ENCODE results near the gene CHI3L1.

CHI3L1 gene

GRCh38 chr1:203153989-203154821 lies 32.3 kb downstream of the CHI3L1 start:
- Histone ChIP-seq H3K4me3 (replicated peaks; ENCODE audit: low read depth, low read length) (no peak overlapping the region), H3K36me3 (ENCODE audit: control insufficient read depth, insufficient read depth, low read length) (no peaks in the 10 kb centered on the region), H3K27me3 (replicated peaks; ENCODE audit: control insufficient read depth, insufficient read depth, low read length) (no peaks in the 10 kb centered on the region)
- no peak for DNase-seq (ENCODE audit: extremely low read depth, insufficient read length)
- no peak for TF ChIP-seq CTCF (IDR thresholded peaks at IDR 0.05; ENCODE audit: insufficient read depth, low read length, poor library complexity, severe bottlenecking)

GRCh38 chr1:203153051-203153988 lies 33.2 kb downstream of the CHI3L1 start:
- no peak for TF ChIP-seq CTCF (IDR thresholded peaks at IDR 0.05; ENCODE audit: insufficient read depth, low read length, poor library complexity, severe bottlenecking)
- H3K36me3 ChIP-seq (ENCODE audit: control insufficient read depth, insufficient read depth, low read length): no peaks in the 10 kb centered on the region
- no peak overlapping the region for H3K4me3 ChIP-seq (replicated peaks; ENCODE audit: low read depth, low read length)
- DNase-seq (ENCODE audit: extremely low read depth, insufficient read length): no peak
- H3K27me3 ChIP-seq (replicated peaks; ENCODE audit: control insufficient read depth, insufficient read depth, low read length): no peaks in the 10 kb centered on the region; the same call in 1 of the 2 replicates

GRCh38 chr1:203152158-203153034 lies 34.1 kb downstream of the CHI3L1 start:
- H3K27me3 ChIP-seq (replicated peaks; ENCODE audit: control insufficient read depth, insufficient read depth, low read length): no peaks in the 10 kb centered on the region; the same call in 1 of the 2 replicates
- TF ChIP-seq CTCF (IDR thresholded peaks at IDR 0.05; ENCODE audit: insufficient read depth, low read length, poor library complexity, severe bottlenecking): no peak
- no peaks in the 10 kb centered on the region for H3K36me3 ChIP-seq (ENCODE audit: control insufficient read depth, insufficient read depth, low read length)
- H3K4me3 ChIP-seq (replicated peaks; ENCODE audit: low read depth, low read length): no peak overlapping the region
- DNase-seq (ENCODE audit: extremely low read depth, insufficient read length): no peak

GRCh38 chr1:203151362-203152157 lies 34.9 kb downstream of the CHI3L1 start:
- DNase-seq (ENCODE audit: extremely low read depth, insufficient read length): no peak
- no peak for TF ChIP-seq CTCF (IDR thresholded peaks at IDR 0.05; ENCODE audit: insufficient read depth, low read length, poor library complexity, severe bottlenecking)
- Histone ChIP-seq H3K27me3 (replicated peaks; ENCODE audit: control insufficient read depth, insufficient read depth, low read length) (no peaks in the 10 kb centered on the region; the same call in 1 of the 2 replicates), H3K4me3 (replicated peaks; ENCODE audit: low read depth, low read length) (no peak overlapping the region), H3K36me3 (ENCODE audit: control insufficient read depth, insufficient read depth, low read length) (no peaks in the 10 kb centered on the region)
